Keratinocyte (primary cell): ENCODE data around the gene HIVEP2. TPM values are rescaled to one million over a fixed set of nuclear protein-coding genes. Genes with fewer than 3 reads are reported as not detected.
A peak's percentile ranks its signal among the peaks of the same experiment; 100 is the strongest.

Experiments
- DNase-seq: peaks from one replicate; pipeline ENCODE4 v3.0.0-alpha.2; 2011; ENCODE audit warnings: low read depth, missing footprints, low spot score
- FAIRE-seq: peaks from 2 replicates; lab custom pipeline; 2011; peaks lifted over from hg19 to GRCh38; lab: Jason Lieb, UNC
- H2AFZ ChIP-seq: 2 replicates; pipeline ENCODE4 v1.6.0; 2012; ENCODE audit warnings: low read length, control low read depth, inconsistent platforms; ENCODE audit not compliant: control insufficient read depth
- H3K27ac ChIP-seq: 2 replicates; pipeline ENCODE4 v1.5.1; 2011; ENCODE audit warnings: low read length; ENCODE audit not compliant: control insufficient read depth, insufficient read depth
- H3K27me3 ChIP-seq: 3 replicates; pipeline ENCODE4 v1.6.0; 2011; ENCODE audit warnings: low read length; ENCODE audit not compliant: control insufficient read depth, insufficient read depth; ENCODE audit errors: extremely low read depth
- H3K36me3 ChIP-seq, 2 experiments: 2 replicates in 1 of 2; 3 replicates in 1 of 2; pipeline ENCODE4 v1.5.1; 2011; ENCODE audit warnings: low read length in 2 of 2, mild to moderate bottlenecking in 1 of 2; ENCODE audit not compliant: control insufficient read depth in 2 of 2, insufficient read depth in 2 of 2; ENCODE audit errors: extremely low read depth in 1 of 2
- H3K4me1 ChIP-seq: 3 replicates; pipeline ENCODE4 v1.5.1; 2011; ENCODE audit warnings: low read length; ENCODE audit not compliant: control insufficient read depth, insufficient read depth; ENCODE audit errors: extremely low read depth
- H3K4me2 ChIP-seq: 3 replicates; pipeline ENCODE4 v1.6.0; 2011; ENCODE audit warnings: low read depth, low read length; ENCODE audit not compliant: control insufficient read depth, insufficient read depth; ENCODE audit errors: extremely low read depth
- H3K4me3 ChIP-seq, 3 experiments: fragments of 200-600 bp in 1 of 3; sonication (generic) in 1 of 3; 2 replicates in 2 of 3; 3 replicates in 1 of 3; pipeline ENCODE4 v1.5.1; 2011 to 2016; ENCODE audit warnings: low read length in 3 of 3, mild to moderate bottlenecking in 3 of 3, control low read depth in 2 of 3, inconsistent platforms in 1 of 3, low read depth in 1 of 3, mixed read lengths in 1 of 3, mixed run types in 1 of 3, moderate library complexity in 1 of 3; ENCODE audit not compliant: control insufficient read depth in 2 of 3, insufficient read depth in 2 of 3; ENCODE audit errors: extremely low read depth in 1 of 3
- H3K79me2 ChIP-seq: 2 replicates; pipeline ENCODE4 v1.6.0; 2012; ENCODE audit warnings: low read length; ENCODE audit not compliant: control insufficient read depth, insufficient read depth
- H3K9ac ChIP-seq: 3 replicates; pipeline ENCODE4 v1.6.0; 2011; ENCODE audit warnings: low read length; ENCODE audit not compliant: control insufficient read depth, insufficient read depth; ENCODE audit errors: extremely low read depth
- H3K9me1 ChIP-seq: 3 replicates; pipeline ENCODE4 v1.6.0; 2011; ENCODE audit warnings: low read length; ENCODE audit not compliant: control insufficient read depth, insufficient read depth; ENCODE audit errors: extremely low read depth
- H3K9me3 ChIP-seq: 2 replicates; pipeline ENCODE4 v1.5.1; 2012; ENCODE audit warnings: low read depth, low read length; ENCODE audit not compliant: control insufficient read depth
- H4K20me1 ChIP-seq: 3 replicates; pipeline ENCODE4 v1.6.0; 2011; ENCODE audit warnings: low read length; ENCODE audit not compliant: control insufficient read depth, insufficient read depth; ENCODE audit errors: extremely low read depth
- EZH2 ChIP-seq: IDR thresholded peaks from one replicate; pipeline ENCODE4 v1.6.1; 2012; ENCODE audit warnings: inconsistent platforms, mild to moderate bottlenecking, low read length, moderate library complexity
- dilution Hi-C: fragments of 300-500 bp; cut with MboI; formaldehyde crosslinking; loops from one replicate; pipeline ENCODE4 v1.7.0; 2020; ENCODE audit warnings: low sequenced_read_pairs; ENCODE audit not compliant: extremely low pct_ligation_motif_present
- polyA plus RNA-seq, 5 experiments: library from polyadenylated mRNA; depleted of rRNA in 3 of 5; stranded (reverse) in 3 of 5; stranded (forward) in 1 of 5; unstranded in 1 of 5; fragments of >200 nt; gene quantifications; 1 replicate in 1 of 5; 2 replicates in 3 of 5; 3 replicates in 1 of 5; pipeline versions ENCODE4 v1.2.1 to v1.2.3, GENCODE V29; 2011 to 2012; ENCODE audit warnings: missing spikeins in 2 of 5, low read depth in 1 of 5, low replicate concordance in 1 of 5
- TF ChIP-seq, protein P1 (sequence below), 3 experiments: IDR thresholded peaks in 1 of 3; conservative IDR thresholded peaks in 1 of 3; optimal IDR thresholded peaks in 1 of 3; 2 replicates in 2 of 3; 3 replicates in 1 of 3; pipeline versions ENCODE3 to v1.5.1; 2011; ENCODE audit warnings: low read length in 3 of 3, mild to moderate bottlenecking in 3 of 3, moderate library complexity in 2 of 3, control low read depth in 1 of 3, inconsistent platforms in 1 of 3; ENCODE audit not compliant: insufficient read depth in 2 of 3; ENCODE audit errors: extremely low read depth in 1 of 3

Gene HIVEP2
- polyA plus RNA-seq, 1 donor (not counting 4 experiments of a cell fraction or from before 2014, with no cell fraction given): 8.9 TPM

GRCh38 chr6:142839686-142840040 lies 105.3 kb downstream of the HIVEP2 start:
- H3K4me3 ChIP-seq: peak overlapping the region in 1 of 3 experiments; percentile 16
- peaks cover 15% of the 10 kb centered on the region for H3K79me2 ChIP-seq
- peak overlapping the region; percentile 52 for H3K9ac ChIP-seq
- H3K4me2 ChIP-seq: peak overlapping the region; percentile 30
- H2AFZ ChIP-seq: no peak overlapping the region
- peak overlapping the region; percentile 86 for H3K27ac ChIP-seq
- no peaks in the 10 kb centered on the region for H3K9me1 ChIP-seq
- no peak for TF ChIP-seq EZH2
- TF ChIP-seq, protein P1, sequence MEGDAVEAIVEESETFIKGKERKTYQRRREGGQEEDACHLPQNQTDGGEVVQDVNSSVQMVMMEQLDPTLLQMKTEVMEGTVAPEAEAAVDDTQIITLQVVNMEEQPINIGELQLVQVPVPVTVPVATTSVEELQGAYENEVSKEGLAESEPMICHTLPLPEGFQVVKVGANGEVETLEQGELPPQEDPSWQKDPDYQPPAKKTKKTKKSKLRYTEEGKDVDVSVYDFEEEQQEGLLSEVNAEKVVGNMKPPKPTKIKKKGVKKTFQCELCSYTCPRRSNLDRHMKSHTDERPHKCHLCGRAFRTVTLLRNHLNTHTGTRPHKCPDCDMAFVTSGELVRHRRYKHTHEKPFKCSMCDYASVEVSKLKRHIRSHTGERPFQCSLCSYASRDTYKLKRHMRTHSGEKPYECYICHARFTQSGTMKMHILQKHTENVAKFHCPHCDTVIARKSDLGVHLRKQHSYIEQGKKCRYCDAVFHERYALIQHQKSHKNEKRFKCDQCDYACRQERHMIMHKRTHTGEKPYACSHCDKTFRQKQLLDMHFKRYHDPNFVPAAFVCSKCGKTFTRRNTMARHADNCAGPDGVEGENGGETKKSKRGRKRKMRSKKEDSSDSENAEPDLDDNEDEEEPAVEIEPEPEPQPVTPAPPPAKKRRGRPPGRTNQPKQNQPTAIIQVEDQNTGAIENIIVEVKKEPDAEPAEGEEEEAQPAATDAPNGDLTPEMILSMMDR (optimal IDR thresholded peaks at IDR 0.05 in 1 of 3, IDR thresholded peaks at IDR 0.05 in 1 of 3, conservative IDR thresholded peaks at IDR 0.05 in 1 of 3; ENCODE audit: extremely low read depth in 1 of 3, insufficient read depth in 2 of 3, low read length in 3 of 3): no peak
- no peaks in the 10 kb centered on the region for H3K27me3 ChIP-seq
- FAIRE-seq (peak; percentile 23), DNase-seq (no peak)
- no peaks in the 10 kb centered on the region for H4K20me1 ChIP-seq
- H3K4me1 ChIP-seq: peaks cover 35% of the 10 kb centered on the region
- dilution Hi-C loops: no loop called here
- H3K36me3 ChIP-seq: no peaks in the 10 kb centered on the region
- no peaks in the 10 kb centered on the region for H3K9me3 ChIP-seq

DNA sequence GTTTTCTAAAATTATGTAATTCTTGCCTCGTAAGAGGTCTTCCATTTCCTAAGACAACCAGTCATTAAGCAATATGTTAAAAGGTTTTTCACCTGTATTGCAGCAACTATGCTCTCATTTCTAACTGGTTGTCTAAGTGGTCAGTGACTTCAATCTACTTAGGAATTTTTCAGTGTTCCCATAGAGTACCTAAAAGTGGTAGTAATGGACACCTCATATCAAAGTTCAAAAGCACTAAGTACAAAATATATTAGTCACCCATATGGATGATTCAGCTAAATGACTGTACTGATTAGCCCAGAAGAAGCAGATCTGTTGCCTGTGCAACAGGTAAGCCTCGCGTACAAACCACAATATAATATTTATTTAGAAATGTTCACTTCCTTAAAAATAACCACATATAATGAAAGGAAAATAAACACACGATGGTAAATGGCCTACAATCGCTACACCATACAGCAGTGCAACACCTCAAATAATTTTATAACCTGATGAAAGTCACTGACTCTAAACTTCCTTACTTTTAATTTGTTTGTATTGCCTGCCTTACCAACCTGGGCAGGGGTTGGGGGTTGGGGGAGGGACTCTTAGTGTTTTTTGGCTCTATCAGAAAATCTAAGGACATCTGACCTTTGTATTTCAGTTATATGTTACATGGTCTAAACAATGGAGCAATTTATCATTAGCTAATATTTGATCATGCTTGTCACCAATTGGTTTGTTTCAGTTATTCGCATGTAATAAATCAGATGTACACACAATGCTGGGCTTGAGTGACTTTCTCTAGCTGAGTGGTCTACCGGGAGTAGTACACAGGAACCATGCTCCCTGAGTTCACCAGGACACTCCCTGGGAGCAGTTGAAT lies 105.9 kb downstream of the HIVEP2 start:
- H3K27ac ChIP-seq: peak overlapping the region; percentile 86
- dilution Hi-C loops: no loop called here

More for the DNA sequence above, 105.9 kb downstream of the HIVEP2 start:
- Histone ChIP-seq H3K9ac (peak overlapping the region; percentile 52), H3K4me1 (peaks cover 33% of the 10 kb centered on the region), H3K9me1 (no peaks in the 10 kb centered on the region), H3K4me3 (peak overlapping the region in 1 of 3 experiments; percentile 16), H3K79me2 (peaks cover 9% of the 10 kb centered on the region), H3K36me3 (no peaks in the 10 kb centered on the region), H2AFZ (no peak overlapping the region), H3K27me3 (no peaks in the 10 kb centered on the region), H4K20me1 (no peaks in the 10 kb centered on the region), H3K4me2 (peak overlapping the region; percentile 30), H3K9me3 (no peaks in the 10 kb centered on the region)
- peak; percentile 84 for FAIRE-seq
- DNase-seq: peak; percentile 67
- no peak for TF ChIP-seq EZH2
- TF ChIP-seq, protein P1 (optimal IDR thresholded peaks at IDR 0.05 in 1 of 3, IDR thresholded peaks at IDR 0.05 in 1 of 3, conservative IDR thresholded peaks at IDR 0.05 in 1 of 3; ENCODE audit: extremely low read depth in 1 of 3, insufficient read depth in 2 of 3, low read length in 3 of 3): no peak
